ENCODE results near the gene KRTAP5-3.
"Not testable (repeated sequence)": the region's sequence is repeated elsewhere in the genome, so short reads cannot be mapped to it uniquely, and the experiment has no call there.

The KRTAP5-3 gene

GRCh38 chr11:1581976-1582375 lies 26.3 kb downstream of the KRTAP5-3 start:
- no peak overlapping the region for H3K27ac ChIP-seq
- TF ChIP-seq CTCF (conservative IDR thresholded peaks at IDR 0.05) (no peak), ZFX (IDR thresholded peaks at IDR 0.05) (no peak)

GRCh38 chr11:1576825-1577224 lies 31.4 kb downstream of the KRTAP5-3 start:
- no peak for TF ChIP-seq ZFX (IDR thresholded peaks at IDR 0.05)
- no peak for TF ChIP-seq CTCF (conservative IDR thresholded peaks at IDR 0.05)
- no peak overlapping the region for H3K27ac ChIP-seq

- H3K27ac ChIP-seq, result not testable (repeated sequence)
Measured at GRCh38 chr11:1575756-1576155, 32.5 kb downstream of the KRTAP5-3 start.

- no peak overlapping the region for H3K27ac ChIP-seq
- TF ChIP-seq ZFX (IDR thresholded peaks at IDR 0.05), result no peak
- peak; percentile 78 for TF ChIP-seq CTCF (conservative IDR thresholded peaks at IDR 0.05)
Measured at GRCh38 chr11:1574933-1575242, 33.4 kb downstream of the KRTAP5-3 start.

- TF ChIP-seq CTCF (conservative IDR thresholded peaks at IDR 0.05) (peak; percentile 99), ZFX (IDR thresholded peaks at IDR 0.05) (no peak)
- peak overlapping the region; percentile 72 for H3K27ac ChIP-seq
Measured at GRCh38 chr11:1574238-1574932, 33.9 kb downstream of the KRTAP5-3 start.

- no peak for TF ChIP-seq ZFX (IDR thresholded peaks at IDR 0.05)
- no peak for TF ChIP-seq CTCF (conservative IDR thresholded peaks at IDR 0.05)
- peak overlapping the region; percentile 72 for H3K27ac ChIP-seq
Measured at GRCh38 chr11:1573903-1574237, 34.4 kb downstream of the KRTAP5-3 start.

GRCh38 chr11:1573077-1573902 lies 35.0 kb downstream of the KRTAP5-3 start:
- TF ChIP-seq CTCF (conservative IDR thresholded peaks at IDR 0.05) (no peak), ZFX (IDR thresholded peaks at IDR 0.05) (no peak)
- peak overlapping the region; percentile 72 for H3K27ac ChIP-seq
